H1 (cell line): ENCODE measurements around the gene RABGAP1. TPM values are rescaled to one million over a fixed set of nuclear protein-coding genes. Genes with fewer than 3 reads are reported as not detected.

Experiments
- BRCA1 ChIP-seq: IDR thresholded peaks from 2 replicates; pipeline ENCODE4 v1.6.1; 2012; ENCODE audit warnings: low read depth, low read length, improper control_type of control experiment
- CTBP2 ChIP-seq: IDR thresholded peaks from 2 replicates; pipeline ENCODE4 v1.7.0; 2011; ENCODE audit warnings: borderline replicate concordance, mild to moderate bottlenecking, moderate library complexity, mixed read lengths, low read length; ENCODE audit not compliant: insufficient read depth, insufficient read length
- EP300 ChIP-seq, 2 experiments: IDR thresholded peaks; 1 replicate in 1 of 2; 2 replicates in 1 of 2; pipeline ENCODE4 v1.6.1; 2011 to 2012; ENCODE audit warnings: low read depth in 2 of 2, low read length in 2 of 2, mild to moderate bottlenecking in 2 of 2, borderline replicate concordance in 1 of 2, inconsistent platforms in 1 of 2, moderate library complexity in 1 of 2
- JUND ChIP-seq: IDR thresholded peaks from 2 replicates; pipeline ENCODE4 v1.6.1; 2011; ENCODE audit warnings: mild to moderate bottlenecking, improper control_type of control experiment, low read length
- SIN3A ChIP-seq, 2 experiments: IDR thresholded peaks in 1 of 2; conservative IDR thresholded peaks in 1 of 2; 2 replicates each; pipeline ENCODE4 v1.6.1; 2011 to 2012; ENCODE audit warnings: low read length in 2 of 2, improper control_type of control experiment in 1 of 2, low read depth in 1 of 2, mild to moderate bottlenecking in 1 of 2
- SP2 ChIP-seq: IDR thresholded peaks from 2 replicates; pipeline ENCODE4 v1.6.1; 2012; ENCODE audit warnings: mild to moderate bottlenecking, low read length, inconsistent platforms
- polyA plus RNA-seq, 7 experiments: library from polyadenylated mRNA; depleted of rRNA in 3 of 7; stranded (reverse) in 5 of 7; unstranded in 2 of 7; fragments of >200 nt in 5 of 7; fragments of 200-250 nt in 2 of 7; gene quantifications; 1 replicate in 5 of 7; 2 replicates in 1 of 7; 4 replicates in 1 of 7; pipeline versions ENCODE4 v1.2.1 to v1.2.3, GENCODE V29; 2011 to 2013; ENCODE audit warnings: missing spikeins in 2 of 7, mixed read lengths in 2 of 7
- total RNA-seq: library from RNA; stranded (reverse); fragmentation: NEBNext Ultra II Directional; extraction: Animal tissue kit (Norgen Biotek cat#: 25700); gene quantifications from 2 replicates; pipeline ENCODE4 v1.2.1, GENCODE V29; 2021
- TF ChIP-seq, protein P1 (sequence below): IDR thresholded peaks from 2 replicates; pipeline ENCODE4 v1.6.1; 2012; ENCODE audit warnings: inconsistent platforms
- TF ChIP-seq, protein P2 (sequence below): IDR thresholded peaks from 2 replicates; pipeline ENCODE4 v1.6.1; 2011; ENCODE audit warnings: low read length, improper control_type of control experiment

The RABGAP1 gene
- total and polyA plus RNA-seq, 2 of the 8 experiments (the other 6 are each of a cell fraction or from before 2014, with no cell fraction given), result 15.7 to 38.3 TPM

- TF ChIP-seq, protein P1, sequence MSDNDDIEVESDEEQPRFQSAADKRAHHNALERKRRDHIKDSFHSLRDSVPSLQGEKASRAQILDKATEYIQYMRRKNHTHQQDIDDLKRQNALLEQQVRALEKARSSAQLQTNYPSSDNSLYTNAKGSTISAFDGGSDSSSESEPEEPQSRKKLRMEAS, result no peak
- no peak for TF ChIP-seq CTBP2
- no peak for TF ChIP-seq JUND
- TF ChIP-seq EP300 (IDR thresholded peaks at IDR 0.05; ENCODE audit: borderline replicate concordance in 1 of 2, low read depth in 2 of 2, low read length in 2 of 2), result no peak
- no peak for TF ChIP-seq SIN3A (conservative IDR thresholded peaks at IDR 0.05 in 1 of 2, IDR thresholded peaks at IDR 0.05 in 1 of 2; ENCODE audit: low read depth in 1 of 2, low read length in 2 of 2)
- no peak for TF ChIP-seq BRCA1
- TF ChIP-seq, protein P2, sequence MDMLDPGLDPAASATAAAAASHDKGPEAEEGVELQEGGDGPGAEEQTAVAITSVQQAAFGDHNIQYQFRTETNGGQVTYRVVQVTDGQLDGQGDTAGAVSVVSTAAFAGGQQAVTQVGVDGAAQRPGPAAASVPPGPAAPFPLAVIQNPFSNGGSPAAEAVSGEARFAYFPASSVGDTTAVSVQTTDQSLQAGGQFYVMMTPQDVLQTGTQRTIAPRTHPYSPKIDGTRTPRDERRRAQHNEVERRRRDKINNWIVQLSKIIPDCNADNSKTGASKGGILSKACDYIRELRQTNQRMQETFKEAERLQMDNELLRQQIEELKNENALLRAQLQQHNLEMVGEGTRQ, result no peak
- no peak for TF ChIP-seq SP2
- TF ChIP-seq, all 59 proteins: peak for 0
Observed at GRCh38 chr9:123098096-123098459, 157.3 kb downstream of the RABGAP1 start (continued).
